HG03439 (cell line): ENCODE measurements around the gene SDC3.
A peak's percentile ranks its signal among the peaks of the same experiment; 100 is the strongest.

Experiments
- ATAC-seq: cut with Tn5 transposase; IDR thresholded peaks from one replicate; pipeline ENCODE4 v1.9.1; 2021; ENCODE audit warnings: mild to moderate bottlenecking, moderate library complexity; ENCODE audit not compliant: unreplicated experiment

The SDC3 gene

GRCh38 chr1:30823969-30824735 is 84.4 kb downstream of the SDC3 start:
- ATAC-seq, result peak; percentile 91

- ATAC-seq, result no peak
Measured at GRCh38 chr1:30823627-30823968, 85.0 kb downstream of the SDC3 start.

- no peak for ATAC-seq
Measured at GRCh38 chr1:30822966-30823581, 85.5 kb downstream of the SDC3 start.

GRCh38 chr1:30822006-30822405 is 86.6 kb downstream of the SDC3 start:
- no peak for ATAC-seq

GRCh38 chr1:30820299-30820698 is 88.3 kb downstream of the SDC3 start:
- ATAC-seq, result no peak
